ENCODE measurements around the gene ASTN2. TPM values are rescaled to one million over a fixed set of nuclear protein-coding genes. Genes with fewer than 3 reads are reported as not detected.

The ASTN2 gene
- total and polyA plus RNA-seq, 9 of the 15 experiments (the other 6 are each of a cell fraction or from before 2014, with no cell fraction given) = 0.56 to 3.5 (median 1.9) TPM

DNA sequence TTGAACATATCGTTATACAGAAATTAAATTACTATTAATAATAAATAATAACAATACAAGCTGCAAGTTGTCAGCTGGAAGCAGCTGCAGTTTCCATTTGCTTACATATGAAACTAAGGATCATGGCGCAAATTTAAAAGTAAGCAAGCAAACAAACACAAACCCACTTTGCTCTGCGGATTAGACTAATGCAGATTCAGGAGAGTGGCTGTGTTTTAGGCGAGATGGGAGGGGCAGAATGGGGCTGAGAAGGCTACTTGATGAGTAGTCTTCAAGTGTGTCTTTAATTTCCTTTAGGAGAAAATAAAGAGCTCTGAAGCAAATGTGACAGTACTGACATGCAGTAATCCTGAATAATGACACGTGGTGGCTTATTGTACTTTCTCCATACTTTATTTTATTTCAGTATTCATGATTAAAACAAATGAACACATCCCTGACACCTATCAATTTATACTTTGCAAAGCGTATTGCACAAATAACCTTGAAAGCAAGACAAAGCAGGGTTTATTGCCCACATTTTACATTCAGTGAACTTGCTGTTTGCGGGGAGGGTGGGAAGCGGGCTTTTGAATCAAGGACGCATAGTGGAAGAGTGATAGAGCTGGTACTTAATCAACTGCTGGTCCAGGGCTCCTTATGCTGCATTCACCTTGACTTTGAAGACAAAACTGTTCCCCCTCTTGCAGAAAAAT, 949.1 kb downstream of the ASTN2 start (continued):
- TF ChIP-seq SLC30A9 (CRISPR knock-in tag; IDR thresholded peaks at IDR 0.05) (no peak), ZBTB8A (IDR thresholded peaks at IDR 0.05; ENCODE audit: partially characterized antibody) (no peak), GATAD2B (IDR thresholded peaks at IDR 0.05; ENCODE audit: borderline replicate concordance) (no peak), SP2 (IDR thresholded peaks at IDR 0.05; ENCODE audit: extremely low read depth, low read depth, low read length, poor library complexity, severe bottlenecking) (no peak), ZNF217 (CRISPR knock-in tag; IDR thresholded peaks at IDR 0.05) (no peak), MTA1 (IDR thresholded peaks at IDR 0.05; ENCODE audit: borderline replicate concordance) (no peak), ZKSCAN8 (CRISPR knock-in tag; IDR thresholded peaks at IDR 0.05) (peak; percentile 36; the same call in 1 of the 2 replicates), SAP30 (IDR thresholded peaks at IDR 0.05; ENCODE audit: borderline replicate concordance, insufficient read depth, low read depth, low read length, poor library complexity, severe bottlenecking) (no peak), MEF2D (tag; conservative IDR thresholded peaks at IDR 0.05; ENCODE audit: low read depth) (no peak), ID3 (CRISPR knock-in tag; IDR thresholded peaks at IDR 0.05) (no peak), ID3 (tag; IDR thresholded peaks at IDR 0.05) (no peak), CSDE1 (IDR thresholded peaks at IDR 0.05) (no peak), CHD1 (IDR thresholded peaks at IDR 0.05; ENCODE audit: low read length) (peak; percentile 49), ETV5 (CRISPR knock-in tag; IDR thresholded peaks at IDR 0.05; ENCODE audit: low read depth) (no peak), PTRF (tag; IDR thresholded peaks at IDR 0.05) (peak; percentile 46; the same call in 1 of the 2 replicates), NCOR1 (IDR thresholded peaks at IDR 0.05) (no peak), HCFC1 (IDR thresholded peaks at IDR 0.05; ENCODE audit: low read depth, low read length) (no peak), GTF3C2 (IDR thresholded peaks at IDR 0.05; ENCODE audit: borderline replicate concordance, extremely low read depth, insufficient read length) (no peak), HDAC3 (IDR thresholded peaks at IDR 0.05; ENCODE audit: borderline replicate concordance, partially characterized antibody) (no peak), ZNF551 (CRISPR knock-in tag; IDR thresholded peaks at IDR 0.05) (no peak), DDX20 (tag; IDR thresholded peaks at IDR 0.05; ENCODE audit: low read depth) (no peak)
- TF ChIP-seq, protein P1, sequence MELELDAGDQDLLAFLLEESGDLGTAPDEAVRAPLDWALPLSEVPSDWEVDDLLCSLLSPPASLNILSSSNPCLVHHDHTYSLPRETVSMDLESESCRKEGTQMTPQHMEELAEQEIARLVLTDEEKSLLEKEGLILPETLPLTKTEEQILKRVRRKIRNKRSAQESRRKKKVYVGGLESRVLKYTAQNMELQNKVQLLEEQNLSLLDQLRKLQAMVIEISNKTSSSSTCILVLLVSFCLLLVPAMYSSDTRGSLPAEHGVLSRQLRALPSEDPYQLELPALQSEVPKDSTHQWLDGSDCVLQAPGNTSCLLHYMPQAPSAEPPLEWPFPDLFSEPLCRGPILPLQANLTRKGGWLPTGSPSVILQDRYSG (tag; conservative IDR thresholded peaks at IDR 0.05; ENCODE audit: low read depth) = no peak
- TF ChIP-seq, protein P2, sequence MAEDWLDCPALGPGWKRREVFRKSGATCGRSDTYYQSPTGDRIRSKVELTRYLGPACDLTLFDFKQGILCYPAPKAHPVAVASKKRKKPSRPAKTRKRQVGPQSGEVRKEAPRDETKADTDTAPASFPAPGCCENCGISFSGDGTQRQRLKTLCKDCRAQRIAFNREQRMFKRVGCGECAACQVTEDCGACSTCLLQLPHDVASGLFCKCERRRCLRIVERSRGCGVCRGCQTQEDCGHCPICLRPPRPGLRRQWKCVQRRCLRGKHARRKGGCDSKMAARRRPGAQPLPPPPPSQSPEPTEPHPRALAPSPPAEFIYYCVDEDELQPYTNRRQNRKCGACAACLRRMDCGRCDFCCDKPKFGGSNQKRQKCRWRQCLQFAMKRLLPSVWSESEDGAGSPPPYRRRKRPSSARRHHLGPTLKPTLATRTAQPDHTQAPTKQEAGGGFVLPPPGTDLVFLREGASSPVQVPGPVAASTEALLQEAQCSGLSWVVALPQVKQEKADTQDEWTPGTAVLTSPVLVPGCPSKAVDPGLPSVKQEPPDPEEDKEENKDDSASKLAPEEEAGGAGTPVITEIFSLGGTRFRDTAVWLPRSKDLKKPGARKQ (CRISPR knock-in tag; IDR thresholded peaks at IDR 0.05) = no peak

Data from K562 (cell line).